Endothelial cell of umbilical vein (primary cell): ENCODE measurements around the gene VSIG10. TPM values are rescaled to one million over a fixed set of nuclear protein-coding genes. Genes with fewer than 3 reads are reported as not detected.
A peak's percentile ranks its signal among the peaks of the same experiment; 100 is the strongest.

Experiments
- BruUV-seq: library from RNA; stranded (reverse); fragments of 400-500 nt; replicated peaks from 2 replicates; lab custom pipeline; 2021; lab: Mats Ljungman, UMichigan
- CTCF ChIA-PET: fragments of 300-600, 350-600 bp; sonication (Branson Sonifier 250); formaldehyde crosslinking; loops from one replicate; lab custom pipeline; 2021; ENCODE audit warnings: antibody characterized with exemption, inconsistent platforms; lab: Charles Lee
- POLR2A ChIA-PET: fragments of 300-600, 350-600 bp; sonication (Branson Sonifier 250); formaldehyde crosslinking; loops from one replicate; lab custom pipeline; 2021; ENCODE audit warnings: antibody characterized with exemption, inconsistent platforms; lab: Charles Lee
- DNase-seq: peaks from one replicate; pipeline ENCODE4 v3.0.0-alpha.2; 2011; ENCODE audit warnings: low read depth, low spot score
- FAIRE-seq: peaks from 2 replicates; lab custom pipeline; 2011; peaks lifted over from hg19 to GRCh38; lab: Jason Lieb, UNC
- H2AFZ ChIP-seq: 2 replicates; pipeline ENCODE4 v1.6.0; 2012; ENCODE audit warnings: low read depth, low read length, control low read depth, inconsistent platforms
- H3K27ac ChIP-seq: 2 replicates; pipeline ENCODE4 v1.5.1; 2011; ENCODE audit warnings: low read depth, mild to moderate bottlenecking, control low read depth, low read length, moderate library complexity; ENCODE audit not compliant: insufficient read depth
- H3K27me3 ChIP-seq, 2 experiments: 2 replicates each; pipeline versions ENCODE4 v1.6.0 to v1.6.1; 2011; ENCODE audit warnings: low read length in 2 of 2, mixed read lengths in 1 of 2; ENCODE audit not compliant: control insufficient read depth in 2 of 2, insufficient read depth in 2 of 2
- H3K36me3 ChIP-seq, 2 experiments: 2 replicates in 1 of 2; 3 replicates in 1 of 2; pipeline ENCODE4 v1.5.1; 2011; ENCODE audit warnings: low read length in 2 of 2, mild to moderate bottlenecking in 1 of 2, moderate library complexity in 1 of 2; ENCODE audit not compliant: control insufficient read depth in 2 of 2, insufficient read depth in 2 of 2; ENCODE audit errors: extremely low read depth in 1 of 2
- H3K4me1 ChIP-seq: 3 replicates; pipeline ENCODE4 v1.5.1; 2011; ENCODE audit warnings: mild to moderate bottlenecking, low read length; ENCODE audit not compliant: control insufficient read depth, insufficient read depth; ENCODE audit errors: extremely low read depth
- H3K4me2 ChIP-seq: 2 replicates; pipeline ENCODE4 v1.6.1; 2011; ENCODE audit warnings: low read length, control low read depth, mixed read lengths; ENCODE audit not compliant: insufficient read depth
- H3K4me3 ChIP-seq, 3 experiments: fragments of 200-600 bp in 1 of 3; sonication (generic), shearing (Covaris generic) in 1 of 3; replicated peaks in 1 of 3; 2 replicates each; pipeline ENCODE4 v1.5.1; 2011 to 2016; ENCODE audit warnings: control low read depth in 3 of 3, low read length in 3 of 3, mild to moderate bottlenecking in 2 of 3, inconsistent platforms in 1 of 3, low read depth in 1 of 3, moderate library complexity in 1 of 3; ENCODE audit not compliant: insufficient read depth in 1 of 3
- H3K79me2 ChIP-seq: 2 replicates; pipeline ENCODE4 v1.6.0; 2012; ENCODE audit warnings: low read length, inconsistent platforms; ENCODE audit not compliant: control insufficient read depth, insufficient read depth
- H3K9ac ChIP-seq: replicated peaks from 2 replicates; pipeline ENCODE3; 2011; ENCODE audit warnings: low read length, control low read depth; ENCODE audit not compliant: insufficient read depth; ENCODE audit errors: extremely low read depth
- H3K9me1 ChIP-seq: replicated peaks from 3 replicates; pipeline ENCODE4 v1.6.0; 2011; ENCODE audit warnings: mild to moderate bottlenecking, low read length; ENCODE audit not compliant: control insufficient read depth, insufficient read depth; ENCODE audit errors: extremely low read depth
- H3K9me3 ChIP-seq: replicated peaks from 2 replicates; pipeline ENCODE4 v1.5.1; 2012; ENCODE audit warnings: low read length, inconsistent platforms; ENCODE audit not compliant: control insufficient read depth, insufficient read depth
- H4K20me1 ChIP-seq: replicated peaks from 2 replicates; pipeline ENCODE3; 2011; ENCODE audit warnings: mild to moderate bottlenecking, low read length; ENCODE audit not compliant: control insufficient read depth, insufficient read depth; ENCODE audit errors: extremely low read depth
- CTCF ChIP-seq, 2 donors: IDR thresholded peaks; 1 replicate in 1 of 2; 2 replicates in 1 of 2; pipeline ENCODE4 v1.5.1; 2011; ENCODE audit warnings: low read length in 2 of 2, mild to moderate bottlenecking in 2 of 2, moderate library complexity in 2 of 2, control low read depth in 1 of 2, inconsistent platforms in 1 of 2, low read depth in 1 of 2; ENCODE audit not compliant: insufficient read depth in 1 of 2; ENCODE audit errors: extremely low read depth in 1 of 2
- EZH2 ChIP-seq: IDR thresholded peaks from 2 replicates; pipeline ENCODE4 v1.6.1; 2012; ENCODE audit warnings: borderline replicate concordance, low read depth, mild to moderate bottlenecking, moderate library complexity, low read length, inconsistent platforms; ENCODE audit not compliant: severe bottlenecking
- FOS ChIP-seq: IDR thresholded peaks from 2 replicates; pipeline ENCODE4 v1.6.1; 2011; ENCODE audit warnings: mild to moderate bottlenecking, low read length, moderate library complexity, borderline replicate concordance; ENCODE audit not compliant: insufficient read depth
- GATA2 ChIP-seq: IDR thresholded peaks from 2 replicates; pipeline ENCODE4 v1.7.0; 2011; ENCODE audit warnings: low read depth, mild to moderate bottlenecking, moderate library complexity, mixed read lengths, low read length; ENCODE audit not compliant: insufficient read length, insufficient read depth
- JUN ChIP-seq: IDR thresholded peaks from 2 replicates; pipeline ENCODE4 v1.6.1; 2011; ENCODE audit warnings: borderline replicate concordance, low read depth; ENCODE audit not compliant: insufficient read length, insufficient read depth
- MAX ChIP-seq: IDR thresholded peaks from 2 replicates; pipeline ENCODE4 v1.6.1; 2011; ENCODE audit not compliant: insufficient read depth, insufficient read length
- MYC ChIP-seq: IDR thresholded peaks from one replicate; pipeline ENCODE4 v1.6.1; 2011; ENCODE audit warnings: mild to moderate bottlenecking, low read depth, low read length
- POLR2A ChIP-seq: IDR thresholded peaks from 2 replicates; pipeline ENCODE4 v1.6.1; 2012; ENCODE audit warnings: low read depth, mild to moderate bottlenecking, control low read depth, low read length
- POLR2AphosphoS5 ChIP-seq: IDR thresholded peaks from 2 replicates; pipeline ENCODE4 v1.6.1; 2012; ENCODE audit warnings: low read depth, mild to moderate bottlenecking, control low read depth, low read length, moderate library complexity; ENCODE audit not compliant: insufficient read depth
- dilution Hi-C: fragments of 300-500 bp; cut with MboI; formaldehyde crosslinking; loops from one replicate; pipeline ENCODE4 v1.15.0; 2019; ENCODE audit warnings: low sequenced_read_pairs; ENCODE audit not compliant: extremely low pct_ligation_motif_present
- intact Hi-C: fragments of 100-400 bp; cut with micrococcal nuclease; formaldehyde crosslinking; loops from one replicate; pipeline ENCODE4 v1.10.0; 2022
- polyA plus RNA-seq, 4 experiments: library from polyadenylated mRNA; depleted of rRNA in 3 of 4; stranded (reverse) in 3 of 4; unstranded in 1 of 4; fragments of >200 nt; gene quantifications; 2 replicates each; pipeline versions ENCODE4 v1.2.1 to v1.2.3, GENCODE V29; 2011 to 2012; ENCODE audit warnings: missing spikeins in 1 of 4
- total RNA-seq: library from RNA; stranded (reverse); gene quantifications from 2 replicates; pipeline ENCODE4 v1.2.3, GENCODE V29; 2021

VSIG10 gene
- total and polyA plus RNA-seq, 2 donors (not counting 3 experiments of a cell fraction or from before 2014, with no cell fraction given), result 16.3 to 38.4 TPM

- TF ChIP-seq MAX, result no peak
- no peak overlapping the region for H2AFZ ChIP-seq
- H3K27ac ChIP-seq, result peak overlapping the region; percentile 77
- intact Hi-C loops, result no loop called here
- DNase-seq (no peak), FAIRE-seq (no peak)
- BruUV-seq, result no TSS peak
- peaks cover 29% of the 10 kb centered on the region for H3K4me1 ChIP-seq
- H3K9me1 ChIP-seq, result no peaks in the 10 kb centered on the region
- H3K9ac ChIP-seq, result no peak overlapping the region
- no peaks in the 10 kb centered on the region for H3K27me3 ChIP-seq
- dilution Hi-C loops, result no loop called here
- H3K79me2 ChIP-seq, result peaks cover 6% of the 10 kb centered on the region
- H3K4me2 ChIP-seq, result no peak overlapping the region
- no peaks in the 10 kb centered on the region for H3K9me3 ChIP-seq
- ChIA-PET POLR2A (interaction anchor here (1.1 kb wide), 1 partner anchor 11 kb away, joined by 3 read pairs; no protein-coding TSS in a partner anchor), CTCF (interaction anchor here (1.2 to 1.3 kb wide), 2 partner anchors 13 to 16 kb away, joined by 3 read pairs; no protein-coding TSS in a partner anchor)
- no peak overlapping the region for H3K4me3 ChIP-seq
- H3K36me3 ChIP-seq, result peaks cover 0 to 5% of the 10 kb centered on the region in 2 experiments
- no peaks in the 10 kb centered on the region for H4K20me1 ChIP-seq
These were observed 52.6 kb downstream of the VSIG10 start for GRCh38 chr12:118050972-118051910.

DNA sequence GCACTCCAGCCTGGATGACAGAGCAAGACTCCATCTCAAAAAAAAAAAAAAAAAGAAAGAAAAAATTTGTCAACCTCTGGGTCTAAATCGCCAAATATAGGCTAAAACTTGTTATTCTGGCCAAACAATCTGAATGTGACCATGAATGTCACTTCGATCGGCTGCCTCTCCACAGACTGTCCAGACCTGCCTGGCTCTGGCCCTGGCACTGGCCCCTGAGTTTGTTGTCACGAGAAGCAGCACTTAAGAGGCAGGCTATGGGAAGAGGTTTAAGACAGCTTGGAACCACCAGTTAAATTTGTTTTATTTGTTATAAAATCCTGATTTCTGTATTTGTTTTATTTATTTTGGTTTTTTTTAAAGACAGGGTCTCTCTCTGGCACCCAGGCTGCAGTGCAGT, 57.4 kb downstream of the VSIG10 start:
- peaks cover 3% of the 10 kb centered on the region for H3K79me2 ChIP-seq
- dilution Hi-C loops, result no loop called here
- POLR2A ChIA-PET, result no interaction called here

More for the DNA sequence above, 57.4 kb downstream of the VSIG10 start:
- Histone ChIP-seq H3K4me1 (no peaks in the 10 kb centered on the region), H3K27me3 (no peaks in the 10 kb centered on the region), H3K4me3 (no peak overlapping the region), H3K9ac (no peak overlapping the region), H4K20me1 (no peaks in the 10 kb centered on the region), H3K36me3 (peaks cover 5 to 9% of the 10 kb centered on the region in 2 experiments), H3K9me3 (no peaks in the 10 kb centered on the region), H3K4me2 (no peak overlapping the region), H3K9me1 (no peaks in the 10 kb centered on the region), H3K27ac (no peak overlapping the region), H2AFZ (no peak overlapping the region)
- intact Hi-C loops, result no loop called here
- FAIRE-seq, result no peak
- CTCF ChIA-PET, result interaction anchor here (1.1 to 1.5 kb wide), 2 partner anchors 11 to 171 kb away, joined by 4 to 6 read pairs; no protein-coding TSS in a partner anchor
- no peak for DNase-seq
- BruUV-seq, result no TSS peak
- TF ChIP-seq MYC, result no peak
- TF ChIP-seq POLR2AphosphoS5, result no peak
- TF ChIP-seq EZH2, result no peak
- no peak for TF ChIP-seq MAX
- TF ChIP-seq POLR2A, result no peak
- no peak for TF ChIP-seq GATA2
- no peak for TF ChIP-seq JUN
- no peak for TF ChIP-seq CTCF (IDR thresholded peaks at IDR 0.05; ENCODE audit: extremely low read depth in 1 of 2, insufficient read depth in 1 of 2, low read depth in 1 of 2, low read length in 2 of 2)
- no peak for TF ChIP-seq FOS
